H1 (cell line): ENCODE measurements around the gene CENPP. TPM values are rescaled to one million over a fixed set of nuclear protein-coding genes. Genes with fewer than 3 reads are reported as not detected.

ENCODE experiments used
- CTCF ChIA-PET: fragments of 300-600 bp; sonication (Branson Sonifier 250); formaldehyde crosslinking; loops from one replicate; lab custom pipeline; 2021; ENCODE audit not compliant: partially characterized antibody; lab: Charles Lee
- POLR2A ChIA-PET: fragments of 300-600 bp; sonication (Branson Sonifier 250); formaldehyde crosslinking; loops from one replicate; lab custom pipeline; 2021; ENCODE audit warnings: inconsistent platforms; ENCODE audit not compliant: partially characterized antibody; lab: Charles Lee
- DNase-seq, 2 experiments: peaks; one replicate each; pipeline versions ENCODE4 v3.0.0 to v3.0.0-alpha.2; 2010 to 2022; ENCODE audit warnings: low spot score in 2 of 2, low read depth in 1 of 2, mixed read lengths in 1 of 2
- FAIRE-seq: peaks from 2 replicates; lab custom pipeline; 2011; peaks lifted over from hg19 to GRCh38; lab: Jason Lieb, UNC
- H2AFZ ChIP-seq: 2 replicates; pipeline ENCODE4 v1.8.1; 2012; ENCODE audit warnings: low read length, inconsistent platforms
- H2AK5ac ChIP-seq: 2 replicates; pipeline ENCODE4 v1.6.1; 2013; ENCODE audit warnings: low read depth, low read length
- H2BK120ac ChIP-seq: replicated peaks from 2 replicates; pipeline ENCODE3; 2013; ENCODE audit warnings: low read depth, low read length, inconsistent platforms
- H2BK12ac ChIP-seq: 2 replicates; pipeline ENCODE4 v1.6.1; 2013; ENCODE audit warnings: low read depth, low read length
- H2BK15ac ChIP-seq: 2 replicates; pipeline ENCODE4 v1.6.1; 2013; ENCODE audit warnings: low read length
- H2BK20ac ChIP-seq: 2 replicates; pipeline ENCODE4 v1.6.1; 2013; ENCODE audit warnings: low read length
- H2BK5ac ChIP-seq: 2 replicates; pipeline ENCODE4 v1.6.1; 2013; ENCODE audit warnings: low read depth, low read length
- H3K14ac ChIP-seq: 2 replicates; pipeline ENCODE4 v1.6.1; 2013; ENCODE audit warnings: inconsistent platforms; ENCODE audit not compliant: insufficient read length
- H3K18ac ChIP-seq: 2 replicates; pipeline ENCODE4 v1.6.1; 2013; ENCODE audit warnings: low read length; ENCODE audit errors: extremely low read depth
- H3K23ac ChIP-seq: 2 replicates; pipeline ENCODE4 v1.6.1; 2013; ENCODE audit warnings: inconsistent platforms; ENCODE audit not compliant: insufficient read length
- H3K23me2 ChIP-seq: 2 replicates; pipeline ENCODE4 v1.6.1; 2013; ENCODE audit warnings: low read depth, low read length
- H3K27ac ChIP-seq: 2 replicates; pipeline ENCODE4 v1.6.1; 2011; ENCODE audit warnings: low read depth, low read length, inconsistent platforms
- H3K27me3 ChIP-seq, 4 experiments: replicated peaks in 1 of 4; 1 replicate in 1 of 4; 2 replicates in 3 of 4; pipeline versions ENCODE4 v1.6.1 to v1.8.1; 2011 to 2013; ENCODE audit warnings: low read length in 3 of 4, mild to moderate bottlenecking in 3 of 4, inconsistent platforms in 2 of 4, mixed read lengths in 2 of 4, moderate library complexity in 1 of 4; ENCODE audit not compliant: control insufficient read depth in 3 of 4, insufficient read depth in 3 of 4; ENCODE audit errors: extremely low read depth in 1 of 4
- H3K36me3 ChIP-seq, 4 experiments: 2 replicates each; pipeline versions ENCODE4 v1.6.1 to v1.8.1; 2011 to 2013; ENCODE audit warnings: mild to moderate bottlenecking in 4 of 4, low read length in 3 of 4, moderate library complexity in 2 of 4, control low read depth in 1 of 4, inconsistent platforms in 1 of 4; ENCODE audit not compliant: insufficient read depth in 4 of 4, control insufficient read depth in 2 of 4
- H3K4ac ChIP-seq: replicated peaks from 2 replicates; pipeline ENCODE3; 2013; ENCODE audit warnings: low read length, low read depth, mixed read lengths, inconsistent platforms; ENCODE audit not compliant: insufficient read length
- H3K4me1 ChIP-seq, 4 experiments: replicated peaks in 1 of 4; 1 replicate in 1 of 4; 2 replicates in 3 of 4; pipeline versions ENCODE4 v1.6.1 to v1.8.1; 2011 to 2013; ENCODE audit warnings: low read length in 3 of 4, inconsistent platforms in 2 of 4, mixed read lengths in 1 of 4; ENCODE audit not compliant: insufficient read depth in 4 of 4, control insufficient read depth in 3 of 4
- H3K4me2 ChIP-seq, 2 experiments: 2 replicates each; pipeline versions ENCODE4 v1.6.1 to v1.8.1; 2011 to 2013; ENCODE audit warnings: low read depth in 2 of 2, low read length in 2 of 2, control low read depth in 1 of 2, inconsistent platforms in 1 of 2, mild to moderate bottlenecking in 1 of 2; ENCODE audit not compliant: insufficient read depth in 1 of 2
- H3K4me3 ChIP-seq, 4 experiments: fragments of 200-600, 300-600 bp in 1 of 4; sonication (generic), shearing (Covaris generic), sonication (Bioruptor Twin) in 1 of 4; 2 replicates each; pipeline versions ENCODE4 v1.5.1 to v1.8.1; 2011 to 2016; ENCODE audit warnings: low read length in 4 of 4, low read depth in 3 of 4, control low read depth in 2 of 4, inconsistent platforms in 2 of 4, mild to moderate bottlenecking in 2 of 4, mixed read lengths in 1 of 4, moderate library complexity in 1 of 4; ENCODE audit not compliant: insufficient read depth in 2 of 4; ENCODE audit errors: extremely low read depth in 1 of 4
- H3K56ac ChIP-seq: replicated peaks from 2 replicates; pipeline ENCODE3; 2013; ENCODE audit warnings: low read depth, mild to moderate bottlenecking, mixed read lengths, low read length, inconsistent platforms; ENCODE audit not compliant: insufficient read length
- H3K79me1 ChIP-seq: 2 replicates; pipeline ENCODE4 v1.6.1; 2013; ENCODE audit warnings: low read depth, low read length, control low read depth
- H3K79me2 ChIP-seq, 2 experiments: 2 replicates each; pipeline versions ENCODE4 v1.6.1 to v1.8.1; 2012 to 2013; ENCODE audit warnings: low read length in 2 of 2, mild to moderate bottlenecking in 2 of 2, inconsistent platforms in 1 of 2; ENCODE audit not compliant: insufficient read depth in 2 of 2, control insufficient read depth in 1 of 2
- H3K9ac ChIP-seq, 4 experiments: replicated peaks in 1 of 4; 1 replicate in 1 of 4; 2 replicates in 3 of 4; pipeline versions ENCODE4 v1.6.1 to v1.8.1; 2011 to 2013; ENCODE audit warnings: low read depth in 3 of 4, low read length in 3 of 4, control low read depth in 2 of 4, mild to moderate bottlenecking in 2 of 4, moderate library complexity in 2 of 4, inconsistent platforms in 1 of 4; ENCODE audit errors: extremely low read depth in 1 of 4
- H3K9me3 ChIP-seq, 2 experiments: 2 replicates each; pipeline versions ENCODE4 v1.6.1 to v1.8.1; 2012 to 2013; ENCODE audit warnings: mild to moderate bottlenecking in 2 of 2, moderate library complexity in 2 of 2, control low read depth in 1 of 2, inconsistent platforms in 1 of 2, low read depth in 1 of 2, low read length in 1 of 2, mixed read lengths in 1 of 2; ENCODE audit not compliant: insufficient read depth in 2 of 2
- H4K20me1 ChIP-seq, 2 experiments: replicated peaks in 1 of 2; 2 replicates each; pipeline versions ENCODE3 to v1.8.1; 2011 to 2013; ENCODE audit warnings: inconsistent platforms in 2 of 2, low read length in 2 of 2, mild to moderate bottlenecking in 1 of 2; ENCODE audit not compliant: insufficient read depth in 2 of 2, control insufficient read depth in 1 of 2
- H4K5ac ChIP-seq: 2 replicates; pipeline ENCODE4 v1.6.1; 2013; ENCODE audit warnings: low read length, low read depth, mixed read lengths, inconsistent platforms; ENCODE audit not compliant: insufficient read length
- H4K8ac ChIP-seq: 2 replicates; pipeline ENCODE4 v1.8.0; 2013; ENCODE audit warnings: mild to moderate bottlenecking, moderate library complexity, low read length, inconsistent platforms; ENCODE audit not compliant: insufficient read depth; ENCODE audit errors: extremely low read depth
- H4K91ac ChIP-seq: replicated peaks from 2 replicates; pipeline ENCODE3; 2013; ENCODE audit warnings: low read length, mixed read lengths, inconsistent platforms; ENCODE audit not compliant: insufficient read length
- CTBP2 ChIP-seq: IDR thresholded peaks from 2 replicates; pipeline ENCODE4 v1.7.0; 2011; ENCODE audit warnings: borderline replicate concordance, mild to moderate bottlenecking, moderate library complexity, mixed read lengths, low read length; ENCODE audit not compliant: insufficient read depth, insufficient read length
- EGR1 ChIP-seq: IDR thresholded peaks from 2 replicates; pipeline ENCODE4 v1.6.1; 2011; ENCODE audit warnings: low read depth, low read length, borderline replicate concordance
- JUND ChIP-seq: IDR thresholded peaks from 2 replicates; pipeline ENCODE4 v1.6.1; 2011; ENCODE audit warnings: mild to moderate bottlenecking, improper control_type of control experiment, low read length
- KDM5A ChIP-seq: fragments of 200-600 bp; IDR thresholded peaks from 2 replicates; pipeline ENCODE4 v1.7.1; 2012; ENCODE audit warnings: mild to moderate bottlenecking, low read length, inconsistent platforms, mixed read lengths
- SUZ12 ChIP-seq: fragments of 200-600 bp; sonication (generic); IDR thresholded peaks from 2 replicates; pipeline ENCODE4 v1.6.1; 2012; ENCODE audit warnings: mild to moderate bottlenecking, inconsistent platforms, low read length, moderate library complexity, mixed read lengths
- TBP ChIP-seq: IDR thresholded peaks from 2 replicates; pipeline ENCODE4 v1.6.1; 2011; ENCODE audit warnings: low read depth, low read length, improper control_type of control experiment
- ZNF274 ChIP-seq: IDR thresholded peaks from 2 replicates; pipeline ENCODE4 v1.7.0; 2012; ENCODE audit warnings: low read length, borderline replicate concordance; ENCODE audit errors: extremely low read depth
- WGBS, 2 experiments: shearing (Covaris generic) in 1 of 2; methylation state at CpG; one replicate each; pipeline versions ENCODE4 v1.1.6 to v1.1.7; 2013 to 2015; ENCODE audit warnings: low lambda C conversion rate in 2 of 2, mixed read lengths in 2 of 2, inconsistent platforms in 1 of 2, low coverage in 1 of 2, missing lambda C conversion rate in 1 of 2; ENCODE audit not compliant: insufficient replicate concordance in 2 of 2, insufficient coverage in 1 of 2, insufficient read length in 1 of 2; ENCODE audit errors: extremely low coverage in 1 of 2, missing lambda C conversion rate in 1 of 2; 5-methylcytosine and 5-hydroxymethylcytosine counted together
- polyA plus RNA-seq, 7 experiments: library from polyadenylated mRNA; depleted of rRNA in 3 of 7; stranded (reverse) in 5 of 7; unstranded in 2 of 7; fragments of >200 nt in 5 of 7; fragments of 200-250 nt in 2 of 7; gene quantifications; 1 replicate in 5 of 7; 2 replicates in 1 of 7; 4 replicates in 1 of 7; pipeline versions ENCODE4 v1.2.1 to v1.2.3, GENCODE V29; 2011 to 2013; ENCODE audit warnings: missing spikeins in 2 of 7, mixed read lengths in 2 of 7
- total RNA-seq: library from RNA; stranded (reverse); fragmentation: NEBNext Ultra II Directional; extraction: Animal tissue kit (Norgen Biotek cat#: 25700); gene quantifications from 2 replicates; pipeline ENCODE4 v1.2.1, GENCODE V29; 2021
- TF ChIP-seq, protein P1 (sequence below), 3 experiments: IDR thresholded peaks; 1 replicate in 2 of 3; 2 replicates in 1 of 3; pipeline versions ENCODE4 v1.5.1 to v1.6.1; 2011; ENCODE audit warnings: low read length in 3 of 3, mild to moderate bottlenecking in 3 of 3, inconsistent platforms in 2 of 3, low read depth in 1 of 3, moderate library complexity in 1 of 3; ENCODE audit not compliant: insufficient read depth in 1 of 3; ENCODE audit errors: control extremely low read depth in 1 of 3
- TF ChIP-seq, protein P2 (sequence below): IDR thresholded peaks from 2 replicates; pipeline ENCODE4 v1.6.1; 2012; ENCODE audit warnings: inconsistent platforms

The CENPP gene
- total and polyA plus RNA-seq, 2 of the 8 experiments (the other 6 are each of a cell fraction or from before 2014, with no cell fraction given): 2.7 to 10.8 TPM

DNA sequence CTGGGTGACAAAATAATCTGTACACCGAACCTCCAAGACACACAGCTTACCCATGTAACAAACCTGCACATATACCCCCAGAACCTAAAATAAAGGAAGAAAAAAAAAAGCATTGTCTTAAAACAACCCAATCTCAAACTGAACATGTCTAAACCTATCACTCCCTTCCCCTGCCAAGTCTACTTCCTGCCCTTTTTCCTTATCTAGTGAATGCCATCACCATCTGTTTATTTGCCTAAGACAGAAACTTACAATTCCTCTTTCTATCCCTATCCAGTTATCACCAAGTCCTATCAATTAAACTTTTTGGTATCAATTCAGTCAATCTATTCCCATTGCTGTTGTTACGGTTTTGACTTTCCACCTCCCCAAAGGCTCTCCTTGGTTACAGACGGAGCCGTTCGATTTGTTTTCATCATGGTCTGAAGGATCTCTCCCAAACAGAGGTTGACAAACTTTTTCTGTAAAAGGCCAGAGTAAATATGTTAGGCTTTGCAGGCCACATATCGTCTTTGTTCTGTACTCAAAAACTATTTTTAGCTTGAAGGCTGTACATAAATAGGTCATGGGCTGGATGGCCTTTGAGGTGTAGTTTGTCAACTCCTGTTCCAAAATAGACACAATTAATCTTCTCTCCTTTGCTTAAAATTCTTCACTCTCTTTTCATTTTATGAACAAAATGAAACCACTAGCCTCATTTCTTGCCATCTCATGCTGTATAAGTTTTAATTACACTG lies 12.7 kb upstream of the CENPP start:
- Histone ChIP-seq H3K4me1 (no peaks in the 10 kb centered on the region), H3K18ac (no peak overlapping the region), H3K14ac (no peak overlapping the region), H3K27me3 (no peaks in the 10 kb centered on the region), H2BK12ac (no peak overlapping the region), H3K23me2 (no peaks in the 10 kb centered on the region), H2BK120ac (no peak overlapping the region), H2BK15ac (no peak overlapping the region), H3K79me2 (peaks cover 0 to 6% of the 10 kb centered on the region in 2 experiments; a peak in 2 of 4 replicates), H3K36me3 (peaks cover 21 to 63% (median 41%) of the 10 kb centered on the region in 4 experiments), H2BK5ac (no peak overlapping the region), H2AK5ac (no peak overlapping the region), H3K9ac (no peak overlapping the region), H4K91ac (no peak overlapping the region), H3K23ac (no peak overlapping the region), H3K4ac (no peak overlapping the region), H3K79me1 (no peaks in the 10 kb centered on the region), H3K9me3 (no peaks in the 10 kb centered on the region), H3K27ac (no peak overlapping the region), H4K8ac (no peak overlapping the region), H4K20me1 (peaks cover 0 to 2% of the 10 kb centered on the region in 2 experiments), H3K4me3 (no peak overlapping the region), H3K4me2 (no peak overlapping the region), H3K56ac (peak overlapping the region; percentile 53), H4K5ac (no peak overlapping the region), H2BK20ac (no peak overlapping the region), H2AFZ (no peak overlapping the region)
- DNase-seq: no peak
- 87% methylated on average over 6 of the region's 6 CpGs; no CpG with 5 or more reads in 1 of the 2 experiments for WGBS, 2 experiments
- POLR2A ChIA-PET: interaction anchor here (0.7 to 2.2 kb wide), 7 partner anchors 12 to 313 kb away, joined by 3 to 7 read pairs (median 4); partner anchors contain the start of gene NOL8
- FAIRE-seq: no peak
- CTCF ChIA-PET: interaction anchor here (1.7 to 2.0 kb wide), 2 partner anchors 11 to 70 kb away, joined by 4 to 6 read pairs; no protein-coding TSS in a partner anchor
- TF ChIP-seq KDM5A (no peak), ZNF274 (no peak), TBP (no peak), JUND (no peak), SUZ12 (no peak), CTBP2 (no peak), EGR1 (no peak)
- TF ChIP-seq, protein P1, sequence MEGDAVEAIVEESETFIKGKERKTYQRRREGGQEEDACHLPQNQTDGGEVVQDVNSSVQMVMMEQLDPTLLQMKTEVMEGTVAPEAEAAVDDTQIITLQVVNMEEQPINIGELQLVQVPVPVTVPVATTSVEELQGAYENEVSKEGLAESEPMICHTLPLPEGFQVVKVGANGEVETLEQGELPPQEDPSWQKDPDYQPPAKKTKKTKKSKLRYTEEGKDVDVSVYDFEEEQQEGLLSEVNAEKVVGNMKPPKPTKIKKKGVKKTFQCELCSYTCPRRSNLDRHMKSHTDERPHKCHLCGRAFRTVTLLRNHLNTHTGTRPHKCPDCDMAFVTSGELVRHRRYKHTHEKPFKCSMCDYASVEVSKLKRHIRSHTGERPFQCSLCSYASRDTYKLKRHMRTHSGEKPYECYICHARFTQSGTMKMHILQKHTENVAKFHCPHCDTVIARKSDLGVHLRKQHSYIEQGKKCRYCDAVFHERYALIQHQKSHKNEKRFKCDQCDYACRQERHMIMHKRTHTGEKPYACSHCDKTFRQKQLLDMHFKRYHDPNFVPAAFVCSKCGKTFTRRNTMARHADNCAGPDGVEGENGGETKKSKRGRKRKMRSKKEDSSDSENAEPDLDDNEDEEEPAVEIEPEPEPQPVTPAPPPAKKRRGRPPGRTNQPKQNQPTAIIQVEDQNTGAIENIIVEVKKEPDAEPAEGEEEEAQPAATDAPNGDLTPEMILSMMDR (IDR thresholded peaks at IDR 0.05; ENCODE audit: control extremely low read depth in 1 of 3, insufficient read depth in 1 of 3, low read depth in 1 of 3, low read length in 3 of 3): no peak
- TF ChIP-seq, protein P2, sequence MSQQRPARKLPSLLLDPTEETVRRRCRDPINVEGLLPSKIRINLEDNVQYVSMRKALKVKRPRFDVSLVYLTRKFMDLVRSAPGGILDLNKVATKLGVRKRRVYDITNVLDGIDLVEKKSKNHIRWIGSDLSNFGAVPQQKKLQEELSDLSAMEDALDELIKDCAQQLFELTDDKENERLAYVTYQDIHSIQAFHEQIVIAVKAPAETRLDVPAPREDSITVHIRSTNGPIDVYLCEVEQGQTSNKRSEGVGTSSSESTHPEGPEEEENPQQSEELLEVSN: no peak
